HepG2 (cell line): Measurements from ENCODE around the gene SMIM36. TPM values are rescaled to one million over a fixed set of nuclear protein-coding genes. Genes with fewer than 3 reads are reported as not detected.

Experiments used
- AHR ChIP-seq: IDR thresholded peaks from 2 replicates; pipeline ENCODE4 v1.6.1; 2018; ENCODE audit warnings: missing genetic modification reagents, missing compliant biosample characterization
- ATF7 ChIP-seq, 2 experiments: fragments of 450-650 bp in 1 of 2; sonication (generic) in 1 of 2; formaldehyde crosslinking in 1 of 2; IDR thresholded peaks; 2 replicates each; pipeline versions ENCODE4 v1.4.0 to v1.6.1; 2016 to 2020; ENCODE audit warnings: antibody characterized with exemption in 1 of 2, mild to moderate bottlenecking in 1 of 2, missing genetic modification reagents in 1 of 2
- FOXA1 ChIP-seq, 2 experiments: fragments of 450-650 bp in 1 of 2; sonication (generic) in 1 of 2; formaldehyde crosslinking in 1 of 2; IDR thresholded peaks; 2 replicates each; pipeline versions ENCODE4 v1.4.0 to v1.6.1; 2016 to 2020; ENCODE audit warnings: missing genetic modification reagents in 1 of 2
- FOXC1 ChIP-seq: sonication (generic); formaldehyde crosslinking; IDR thresholded peaks from 2 replicates; pipeline ENCODE4 v1.8.0; 2022; ENCODE audit warnings: mild to moderate bottlenecking, missing genetic modification reagents, borderline replicate concordance
- GABPB1 ChIP-seq: IDR thresholded peaks from 2 replicates; pipeline ENCODE4 v1.6.1; 2016; ENCODE audit warnings: mild to moderate bottlenecking, missing genetic modification reagents, moderate library complexity, missing compliant biosample characterization
- HDAC2 ChIP-seq: sonication (generic); formaldehyde crosslinking; IDR thresholded peaks from 2 replicates; pipeline ENCODE4 v1.4.0; 2020; ENCODE audit warnings: missing genetic modification reagents
- HMGA1 ChIP-seq: sonication (generic); formaldehyde crosslinking; conservative IDR thresholded peaks from 2 replicates; pipeline ENCODE4 v1.4.0; 2020; ENCODE audit warnings: missing genetic modification reagents
- ISL2 ChIP-seq: sonication (generic); formaldehyde crosslinking; IDR thresholded peaks from 2 replicates; pipeline ENCODE4 v1.5.0; 2020; ENCODE audit warnings: missing genetic modification reagents
- JDP2 ChIP-seq: sonication (generic); formaldehyde crosslinking; IDR thresholded peaks from 2 replicates; pipeline ENCODE4 v1.8.1; 2022; ENCODE audit warnings: missing genetic modification reagents, borderline replicate concordance
- KDM4B ChIP-seq: sonication (generic); formaldehyde crosslinking; IDR thresholded peaks from 2 replicates; pipeline ENCODE4 v1.4.0; 2020; ENCODE audit warnings: missing genetic modification reagents
- MED8 ChIP-seq: sonication (generic); formaldehyde crosslinking; IDR thresholded peaks from 2 replicates; pipeline ENCODE4 v1.8.1; 2023; ENCODE audit warnings: mild to moderate bottlenecking, missing genetic modification reagents; ENCODE audit not compliant: insufficient replicate concordance
- NFKB2 ChIP-seq: sonication (generic); formaldehyde crosslinking; IDR thresholded peaks from 2 replicates; pipeline ENCODE4 v1.4.0; 2020; ENCODE audit warnings: missing genetic modification reagents, borderline replicate concordance
- NR2F2 ChIP-seq: IDR thresholded peaks from 2 replicates; pipeline ENCODE4 v1.6.1; 2012; ENCODE audit warnings: low read depth, inconsistent platforms, borderline replicate concordance
- REPIN1 ChIP-seq: sonication (generic); formaldehyde crosslinking; IDR thresholded peaks from 2 replicates; pipeline ENCODE4 v1.8.0; 2022; ENCODE audit warnings: missing genetic modification reagents, low read depth, mild to moderate bottlenecking, borderline replicate concordance
- RFXANK ChIP-seq: IDR thresholded peaks from 2 replicates; pipeline ENCODE4 v1.6.1; 2016
- SP140L ChIP-seq: sonication (generic); formaldehyde crosslinking; IDR thresholded peaks from 2 replicates; pipeline ENCODE4 v1.4.0; 2020; ENCODE audit warnings: missing genetic modification reagents, borderline replicate concordance
- SRSF1 ChIP-seq: fragments of 200-400 bp; formaldehyde crosslinking; optimal IDR thresholded peaks from 2 replicates; pipeline ENCODE3; 2017; ENCODE audit warnings: mild to moderate bottlenecking, low read depth, low read length, moderate library complexity
- ZNF746 ChIP-seq: sonication (generic); formaldehyde crosslinking; IDR thresholded peaks from 2 replicates; pipeline ENCODE4 v1.8.0; 2022; ENCODE audit warnings: mild to moderate bottlenecking, missing genetic modification reagents
- ZSCAN12 ChIP-seq: sonication (generic); formaldehyde crosslinking; IDR thresholded peaks from 2 replicates; pipeline ENCODE4 v1.9.0; 2021; ENCODE audit warnings: mild to moderate bottlenecking, missing genetic modification reagents
- ZSCAN22 ChIP-seq: sonication (generic); formaldehyde crosslinking; IDR thresholded peaks from 2 replicates; pipeline ENCODE4 v1.4.0; 2020; ENCODE audit warnings: mild to moderate bottlenecking, missing genetic modification reagents
- polyA plus RNA-seq, 8 experiments: library from polyadenylated mRNA; depleted of rRNA in 3 of 8; stranded (reverse) in 7 of 8; unstranded in 1 of 8; fragments of >200 nt; fragmentation: Illumina TruSeq in 4 of 8; extraction: Trizol in 4 of 8; gene quantifications; 2 replicates each; pipeline versions ENCODE4 v1.2.1 to v1.2.3, GENCODE V29; 2011 to 2016; ENCODE audit warnings: low read depth in 4 of 8, missing spikeins in 1 of 8, mixed read lengths in 1 of 8; ENCODE audit not compliant: insufficient read depth in 1 of 8
- total RNA-seq, 5 experiments: library from RNA; depleted of rRNA; stranded (reverse); fragments of >200 nt; fragmentation: Illumina TruSeq; extraction: Trizol; gene quantifications; 2 replicates each; pipeline ENCODE4 v1.2.3, GENCODE V29; 2016; ENCODE audit warnings: low read depth in 1 of 5
- TF ChIP-seq, protein P1 (sequence below): sonication (generic); formaldehyde crosslinking; IDR thresholded peaks from 2 replicates; pipeline ENCODE4 v1.4.0; 2020; ENCODE audit warnings: mild to moderate bottlenecking, missing genetic modification reagents
- TF ChIP-seq, protein P2 (sequence below): IDR thresholded peaks from 2 replicates; pipeline ENCODE4 v1.6.1; 2012; ENCODE audit warnings: low read depth, low read length, improper control_type of control experiment
- TF ChIP-seq, protein P3 (sequence below): sonication (generic); formaldehyde crosslinking; IDR thresholded peaks from 2 replicates; pipeline ENCODE4 v1.4.0; 2020; ENCODE audit warnings: mild to moderate bottlenecking, missing genetic modification reagents
- TF ChIP-seq, protein P4 (sequence below): sonication (generic); formaldehyde crosslinking; IDR thresholded peaks from 2 replicates; pipeline ENCODE4 v1.5.0; 2020; ENCODE audit warnings: mild to moderate bottlenecking, low read depth, missing genetic modification reagents, borderline replicate concordance
- TF ChIP-seq, protein P5 (sequence below): IDR thresholded peaks from 2 replicates; pipeline ENCODE4 v1.6.1; 2016; ENCODE audit warnings: missing compliant biosample characterization, missing genetic modification reagents, borderline replicate concordance

Gene SMIM36
- total and polyA plus RNA-seq, 2 of the 13 experiments (the other 11 are each of a cell fraction or from before 2014, with no cell fraction given), result not detected

DNA sequence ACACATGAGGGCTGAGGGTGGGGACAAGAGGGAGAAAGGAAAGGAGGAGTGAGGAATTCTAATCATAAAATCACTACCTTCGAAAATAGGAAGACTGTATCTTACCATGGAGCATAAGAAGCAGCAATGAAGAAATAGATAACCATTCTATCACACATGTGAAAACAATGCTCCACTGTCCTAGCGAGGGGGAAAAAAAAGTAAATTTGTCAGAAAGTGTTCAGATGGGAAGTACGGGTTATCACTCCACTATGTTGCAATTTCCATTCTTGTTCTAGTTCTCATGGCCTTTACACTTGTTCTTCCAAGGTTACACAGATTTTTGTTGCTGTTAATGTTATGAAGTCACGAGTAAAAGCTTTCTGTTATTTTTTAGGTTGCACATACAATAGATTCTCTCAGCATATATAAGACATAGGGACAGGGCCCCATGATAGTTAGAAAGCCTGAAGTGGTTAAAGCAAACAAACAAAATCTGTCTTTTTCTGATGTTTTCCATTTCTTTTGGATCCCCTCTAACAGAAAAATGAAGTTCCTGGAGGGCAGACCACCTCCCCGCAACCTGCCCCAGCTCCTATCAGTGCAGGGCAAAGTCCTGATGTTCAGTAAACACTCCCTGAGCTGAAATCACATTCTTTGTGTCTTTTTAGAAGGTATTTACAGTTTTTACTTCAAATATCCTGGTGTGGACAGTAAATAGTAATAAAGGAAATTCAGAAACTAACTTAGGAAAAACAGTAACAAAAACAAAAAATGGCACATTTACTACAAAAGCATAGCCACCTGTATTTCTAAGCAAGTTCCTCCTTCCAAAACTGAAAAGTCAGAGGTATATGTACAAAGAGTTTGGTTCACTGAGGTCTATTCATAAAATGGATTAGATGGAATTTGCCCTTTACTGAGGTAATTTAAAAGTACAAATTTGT lies 103.3 kb downstream of the SMIM36 start (continued):
- TF ChIP-seq SP140L (CRISPR knock-in tag) (no peak), ZSCAN12 (CRISPR knock-in tag) (no peak), SRSF1 (no peak), ISL2 (CRISPR knock-in tag) (peak; percentile 97), FOXC1 (no peak), ZSCAN22 (CRISPR knock-in tag) (no peak), RFXANK (CRISPR knock-in tag) (no peak), HDAC2 (CRISPR knock-in tag) (peak; percentile 84), ATF7 (IDR thresholded peaks at IDR 0.05) (no peak), ATF7 (CRISPR knock-in tag; IDR thresholded peaks at IDR 0.05) (peak; percentile 25; the same call in 1 of the 2 replicates), JDP2 (CRISPR knock-in tag) (no peak), NFKB2 (CRISPR knock-in tag) (no peak), ZNF746 (CRISPR knock-in tag) (peak; percentile 77; the same call in 1 of the 2 replicates), FOXA1 (IDR thresholded peaks at IDR 0.05) (peak; percentile 81; the same call in 1 of the 2 replicates), FOXA1 (CRISPR knock-in tag; IDR thresholded peaks at IDR 0.05) (peak; percentile 94), AHR (0 out of 2 replicates have a peak, but pooled peaks have one; percentile 4), KDM4B (CRISPR knock-in tag) (no peak; the same call in 1 of the 2 replicates), NR2F2 (peak; percentile 69; the same call in 1 of the 2 replicates), REPIN1 (CRISPR knock-in tag) (0 out of 2 replicates have a peak, but pooled peaks have one; percentile 21), HMGA1 (CRISPR knock-in tag) (no peak), MED8 (CRISPR knock-in tag) (peak; percentile 76), GABPB1 (peak; percentile 39; the same call in 1 of the 2 replicates)
- TF ChIP-seq, protein P1, sequence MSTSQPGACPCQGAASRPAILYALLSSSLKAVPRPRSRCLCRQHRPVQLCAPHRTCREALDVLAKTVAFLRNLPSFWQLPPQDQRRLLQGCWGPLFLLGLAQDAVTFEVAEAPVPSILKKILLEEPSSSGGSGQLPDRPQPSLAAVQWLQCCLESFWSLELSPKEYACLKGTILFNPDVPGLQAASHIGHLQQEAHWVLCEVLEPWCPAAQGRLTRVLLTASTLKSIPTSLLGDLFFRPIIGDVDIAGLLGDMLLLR, result no peak
- TF ChIP-seq, protein P2, sequence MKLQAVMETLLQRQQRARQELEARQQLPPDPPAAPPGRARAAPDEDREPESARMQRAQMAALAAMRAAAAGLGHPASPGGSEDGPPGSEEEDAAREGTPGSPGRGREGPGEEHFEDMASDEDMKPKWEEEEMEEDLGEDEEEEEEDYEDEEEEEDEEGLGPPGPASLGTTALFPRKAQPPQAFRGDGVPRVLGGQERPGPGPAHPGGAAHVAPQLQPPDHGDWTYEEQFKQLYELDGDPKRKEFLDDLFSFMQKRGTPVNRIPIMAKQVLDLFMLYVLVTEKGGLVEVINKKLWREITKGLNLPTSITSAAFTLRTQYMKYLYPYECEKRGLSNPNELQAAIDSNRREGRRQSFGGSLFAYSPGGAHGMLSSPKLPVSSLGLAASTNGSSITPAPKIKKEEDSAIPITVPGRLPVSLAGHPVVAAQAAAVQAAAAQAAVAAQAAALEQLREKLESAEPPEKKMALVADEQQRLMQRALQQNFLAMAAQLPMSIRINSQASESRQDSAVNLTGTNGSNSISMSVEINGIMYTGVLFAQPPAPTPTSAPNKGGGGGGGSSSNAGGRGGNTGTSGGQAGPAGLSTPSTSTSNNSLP, result peak; percentile 94
- TF ChIP-seq, protein P3, sequence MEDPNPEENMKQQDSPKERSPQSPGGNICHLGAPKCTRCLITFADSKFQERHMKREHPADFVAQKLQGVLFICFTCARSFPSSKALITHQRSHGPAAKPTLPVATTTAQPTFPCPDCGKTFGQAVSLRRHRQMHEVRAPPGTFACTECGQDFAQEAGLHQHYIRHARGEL (CRISPR knock-in tag), result no peak
- TF ChIP-seq, protein P4, sequence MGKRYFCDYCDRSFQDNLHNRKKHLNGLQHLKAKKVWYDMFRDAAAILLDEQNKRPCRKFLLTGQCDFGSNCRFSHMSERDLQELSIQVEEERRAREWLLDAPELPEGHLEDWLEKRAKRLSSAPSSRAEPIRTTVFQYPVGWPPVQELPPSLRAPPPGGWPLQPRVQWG (CRISPR knock-in tag), result no peak
- TF ChIP-seq, protein P5, sequence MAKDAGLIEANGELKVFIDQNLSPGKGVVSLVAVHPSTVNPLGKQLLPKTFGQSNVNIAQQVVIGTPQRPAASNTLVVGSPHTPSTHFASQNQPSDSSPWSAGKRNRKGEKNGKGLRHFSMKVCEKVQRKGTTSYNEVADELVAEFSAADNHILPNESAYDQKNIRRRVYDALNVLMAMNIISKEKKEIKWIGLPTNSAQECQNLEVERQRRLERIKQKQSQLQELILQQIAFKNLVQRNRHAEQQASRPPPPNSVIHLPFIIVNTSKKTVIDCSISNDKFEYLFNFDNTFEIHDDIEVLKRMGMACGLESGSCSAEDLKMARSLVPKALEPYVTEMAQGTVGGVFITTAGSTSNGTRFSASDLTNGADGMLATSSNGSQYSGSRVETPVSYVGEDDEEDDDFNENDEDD (CRISPR knock-in tag), result no peak
